Vagina (tissue), 2 donors: ENCODE data around the gene TUFM. TPM values are rescaled to one million over a fixed set of nuclear protein-coding genes. Genes with fewer than 3 reads are reported as not detected.

ENCODE experiments used
- DNase-seq, 2 donors: peaks; one replicate each; pipeline ENCODE4 v3.0.0-alpha.2; 2017; ENCODE audit errors: extremely low spot score in 2 of 2
- H3K27ac ChIP-seq: fragments of 200-600 bp; sonication (generic); one replicate; pipeline ENCODE4 v1.5.1; 2019
- H3K27me3 ChIP-seq: fragments of 200-600 bp; sonication (generic); one replicate; pipeline ENCODE4 v1.5.1; 2019
- H3K36me3 ChIP-seq, 2 donors: fragments of 200-600 bp; sonication (generic); one replicate each; pipeline ENCODE4 v1.5.1; 2017 to 2019
- H3K4me1 ChIP-seq: fragments of 200-600 bp; sonication (generic); one replicate; pipeline ENCODE4 v1.5.1; 2019
- H3K4me3 ChIP-seq, 2 donors: fragments of 200-600 bp; sonication (generic); 1 replicate in 1 of 2; 2 replicates in 1 of 2; pipeline ENCODE4 v1.5.1; 2016 to 2019
- H3K9me3 ChIP-seq: fragments of 200-600 bp; sonication (generic); one replicate; pipeline ENCODE4 v1.5.1; 2019
- CTCF ChIP-seq, 3 experiments: fragments of 450-650 bp in 2 of 3; fragments of 200-600 bp in 1 of 3; sonication (generic) in 1 of 3; IDR thresholded peaks; one replicate each; pipeline ENCODE4 v1.5.1; 2017 to 2019; ENCODE audit warnings: antibody characterized with exemption in 3 of 3, mild to moderate bottlenecking in 2 of 3, moderate library complexity in 2 of 3
- POLR2A ChIP-seq, 2 donors: fragments of 450-650 bp; IDR thresholded peaks; one replicate each; pipeline ENCODE4 v1.6.1; 2017; ENCODE audit warnings: antibody characterized with exemption in 2 of 2, mild to moderate bottlenecking in 2 of 2, moderate library complexity in 2 of 2
- POLR2AphosphoS5 ChIP-seq, 2 donors: sonication (generic); formaldehyde crosslinking; IDR thresholded peaks; one replicate each; pipeline ENCODE4 v1.9.0; 2017; ENCODE audit warnings: antibody characterized with exemption in 2 of 2, mild to moderate bottlenecking in 2 of 2, low read depth in 1 of 2; ENCODE audit not compliant: insufficient read depth in 1 of 2
- intact Hi-C: fragments of 100-400 bp; cut with DNase I; formaldehyde crosslinking; loops from one replicate; pipeline ENCODE4 v1.15.1; 2023
- total RNA-seq: library from RNA; depleted of rRNA; stranded (reverse); fragments of >200 nt; gene quantifications from one replicate; pipeline ENCODE4 v1.2.3, GENCODE V29; 2016

TUFM gene
- total RNA-seq, 1 donor from 2014 or later, result 91.6 TPM

GRCh38 chr16:28824717-28824973 lies 21.5 kb downstream of the TUFM start:
- H3K4me3 ChIP-seq, result peak overlapping the region; percentile 99
- DNase-seq, result no peak
- no peaks in the 10 kb centered on the region for H3K9me3 ChIP-seq
- no peaks in the 10 kb centered on the region for H3K27me3 ChIP-seq
- peaks cover 24% of the 10 kb centered on the region for H3K4me1 ChIP-seq
- peaks cover 3 to 40% of the 10 kb centered on the region in 2 donors for H3K36me3 ChIP-seq
- TF ChIP-seq CTCF (IDR thresholded peaks at IDR 0.05), result no peak
- no peak for TF ChIP-seq POLR2A (IDR thresholded peaks at IDR 0.05)
- no peak for TF ChIP-seq POLR2AphosphoS5 (IDR thresholded peaks at IDR 0.05; ENCODE audit: insufficient read depth in 1 of 2, low read depth in 1 of 2)
- H3K27ac ChIP-seq, result peak overlapping the region; percentile 99
- intact Hi-C loops, result no loop called here

GRCh38 chr16:28823873-28824716 lies 22.1 kb downstream of the TUFM start:
- H3K4me1 ChIP-seq, result peaks cover 24% of the 10 kb centered on the region
- H3K4me3 ChIP-seq, result peak overlapping the region; percentile 99
- DNase-seq, result peak in 1 of 2 donors; percentile 97
- TF ChIP-seq CTCF (IDR thresholded peaks at IDR 0.05) (peak in 1 of 3 experiments; percentile 32), POLR2A (IDR thresholded peaks at IDR 0.05) (peak in 1 of 2 donors; percentile 14), POLR2AphosphoS5 (IDR thresholded peaks at IDR 0.05; ENCODE audit: insufficient read depth in 1 of 2, low read depth in 1 of 2) (peak; percentile 55 to 95)
- intact Hi-C loops, result no loop called here
- peak overlapping the region; percentile 99 for H3K27ac ChIP-seq
- H3K27me3 ChIP-seq, result no peaks in the 10 kb centered on the region
- peaks cover 0 to 34% of the 10 kb centered on the region in 2 donors for H3K36me3 ChIP-seq
- H3K9me3 ChIP-seq, result no peaks in the 10 kb centered on the region

DNA sequence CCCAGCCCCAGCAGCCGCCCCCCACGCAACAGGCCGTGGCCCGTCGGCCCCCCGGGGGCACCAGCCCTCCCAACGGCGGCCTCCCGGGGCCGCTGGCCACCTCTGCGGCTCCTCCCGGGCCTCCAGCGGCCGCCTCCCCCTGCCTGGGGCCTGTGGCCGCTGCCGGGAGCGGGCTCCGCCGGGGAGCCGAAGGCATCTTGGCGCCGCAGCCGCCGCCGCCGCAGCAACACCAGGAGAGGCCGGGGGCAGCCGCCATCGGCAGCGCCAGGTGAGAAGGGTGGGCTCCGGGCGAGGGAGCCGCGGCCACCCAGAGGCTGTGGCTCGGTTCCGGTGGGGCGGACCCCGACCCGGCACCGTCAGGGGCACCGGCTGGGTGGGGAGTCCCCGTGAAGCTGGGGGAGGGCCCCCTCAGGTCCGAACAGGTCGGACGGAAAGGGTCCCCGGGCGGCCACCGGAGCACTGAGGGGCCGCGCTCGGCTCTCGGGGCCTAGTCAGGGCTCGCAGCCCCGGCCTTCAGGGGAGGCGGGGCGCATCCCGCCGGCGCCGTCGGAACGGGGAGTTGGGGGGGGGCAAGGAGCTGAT lies 22.8 kb downstream of the TUFM start:
- Histone ChIP-seq H3K27me3 (no peaks in the 10 kb centered on the region), H3K27ac (peak overlapping the region; percentile 99), H3K9me3 (no peaks in the 10 kb centered on the region), H3K4me1 (peaks cover 24% of the 10 kb centered on the region), H3K36me3 (peaks cover 0 to 30% of the 10 kb centered on the region in 2 donors), H3K4me3 (peak overlapping the region; percentile 99)
- TF ChIP-seq CTCF (IDR thresholded peaks at IDR 0.05) (no peak), POLR2A (IDR thresholded peaks at IDR 0.05) (no peak), POLR2AphosphoS5 (IDR thresholded peaks at IDR 0.05; ENCODE audit: insufficient read depth in 1 of 2, low read depth in 1 of 2) (no peak)
- intact Hi-C loops, result no loop called here
- DNase-seq, result no peak

GRCh38 chr16:28822520-28823290 lies 23.4 kb downstream of the TUFM start, which contains the start of gene ATXN2L:
TSS of gene ATXN2L (plus strand) at chr16:28822999. CDS start at chr16:28823260, 261 bp downstream.
- peak in 1 of 3 experiments; percentile 28 for TF ChIP-seq CTCF (IDR thresholded peaks at IDR 0.05)
- peak in 1 of 2 donors; percentile 67 for TF ChIP-seq POLR2A (IDR thresholded peaks at IDR 0.05)
- TF ChIP-seq POLR2AphosphoS5 (IDR thresholded peaks at IDR 0.05; ENCODE audit: insufficient read depth in 1 of 2, low read depth in 1 of 2), result peak; percentile 90 to 91
- H3K9me3 ChIP-seq, result no peaks in the 10 kb centered on the region
- no peaks in the 10 kb centered on the region for H3K27me3 ChIP-seq
- intact Hi-C loops, result no loop called here
- H3K4me3 ChIP-seq, result peak within 1 kb of the TSS; percentile 99
- H3K27ac ChIP-seq, result peak within 1 kb of the TSS; percentile 99
- peaks cover 0 to 26% of the 10 kb centered on the region in 2 donors for H3K36me3 ChIP-seq
- peak in 1 of 2 donors; percentile 91 for DNase-seq
- H3K4me1 ChIP-seq, result peaks cover 24% of the 10 kb centered on the region
